ENCODE measurements around the gene L3MBTL1. TPM values are rescaled to one million over a fixed set of nuclear protein-coding genes. Genes with fewer than 3 reads are reported as not detected.

The L3MBTL1 gene
- total and polyA plus RNA-seq, 2 donors (not counting 3 experiments of a cell fraction or from before 2014, with no cell fraction given), result 5.2 to 8.2 TPM

GRCh38 chr20:43462660-43463526 lies 44.6 kb upstream of the L3MBTL1 start:
- Histone ChIP-seq H3K79me2 (ENCODE audit: control insufficient read depth, insufficient read depth, low read length) (peaks cover 42% of the 10 kb centered on the region), H2AFZ (ENCODE audit: low read depth, low read length) (no peak overlapping the region), H3K27ac (ENCODE audit: insufficient read depth, low read depth, low read length) (no peak overlapping the region), H3K36me3 (ENCODE audit: control insufficient read depth in 2 of 2, extremely low read depth in 1 of 2, insufficient read depth in 2 of 2, low read length in 2 of 2) (peaks cover 26 to 54% of the 10 kb centered on the region in 2 experiments), H3K4me2 (ENCODE audit: insufficient read depth, low read length) (no peak overlapping the region), H3K9me1 (replicated peaks; ENCODE audit: control insufficient read depth, extremely low read depth, insufficient read depth, low read length) (no peaks in the 10 kb centered on the region), H3K27me3 (ENCODE audit: control insufficient read depth in 2 of 2, insufficient read depth in 2 of 2, low read length in 2 of 2) (no peaks in the 10 kb centered on the region), H3K4me3 (replicated peaks in 1 of 3; ENCODE audit: insufficient read depth in 1 of 3, low read depth in 1 of 3, low read length in 3 of 3) (no peak overlapping the region), H3K9ac (replicated peaks; ENCODE audit: extremely low read depth, insufficient read depth, low read length) (no peak overlapping the region), H3K9me3 (replicated peaks; ENCODE audit: control insufficient read depth, insufficient read depth, low read length) (no peaks in the 10 kb centered on the region), H3K4me1 (ENCODE audit: control insufficient read depth, extremely low read depth, insufficient read depth, low read length) (peaks cover 13% of the 10 kb centered on the region), H4K20me1 (replicated peaks; ENCODE audit: control insufficient read depth, extremely low read depth, insufficient read depth, low read length) (peaks cover 29% of the 10 kb centered on the region)
- dilution Hi-C loops (cut with MboI; ENCODE audit: extremely low pct_ligation_motif_present, low sequenced_read_pairs) (no loop called here), intact Hi-C loops (cut with micrococcal nuclease) (no loop called here)
- FAIRE-seq (no peak), DNase-seq (ENCODE audit: low read depth, low spot score) (no peak)
- ChIA-PET POLR2A (no interaction called here), CTCF (no interaction called here)
- TF ChIP-seq CTCF (IDR thresholded peaks at IDR 0.05; ENCODE audit: extremely low read depth in 1 of 2, insufficient read depth in 1 of 2, low read depth in 1 of 2, low read length in 2 of 2) (no peak), MAX (IDR thresholded peaks at IDR 0.05; ENCODE audit: insufficient read depth, insufficient read length) (no peak), GATA2 (IDR thresholded peaks at IDR 0.05; ENCODE audit: insufficient read depth, insufficient read length, low read depth, low read length) (no peak), POLR2AphosphoS5 (IDR thresholded peaks at IDR 0.05; ENCODE audit: insufficient read depth, low read depth, low read length) (no peak)
- BruUV-seq (replicated peaks), result no TSS peak
